GM19324 (cell line): ENCODE measurements around the gene CACNA2D3.
"Not testable (repeated sequence)": the region's sequence is repeated elsewhere in the genome, so short reads cannot be mapped to it uniquely, and the experiment has no call there.

Experiments used
- ATAC-seq: cut with Tn5 transposase; IDR thresholded peaks from one replicate; pipeline ENCODE4 v1.9.1; 2021; ENCODE audit warnings: mild to moderate bottlenecking, moderate library complexity; ENCODE audit not compliant: unreplicated experiment, low FRiP score

CACNA2D3 gene

GRCh38 chr3:54965746-54966145 lies 843.4 kb downstream of the CACNA2D3 start:
- no peak for ATAC-seq

DNA sequence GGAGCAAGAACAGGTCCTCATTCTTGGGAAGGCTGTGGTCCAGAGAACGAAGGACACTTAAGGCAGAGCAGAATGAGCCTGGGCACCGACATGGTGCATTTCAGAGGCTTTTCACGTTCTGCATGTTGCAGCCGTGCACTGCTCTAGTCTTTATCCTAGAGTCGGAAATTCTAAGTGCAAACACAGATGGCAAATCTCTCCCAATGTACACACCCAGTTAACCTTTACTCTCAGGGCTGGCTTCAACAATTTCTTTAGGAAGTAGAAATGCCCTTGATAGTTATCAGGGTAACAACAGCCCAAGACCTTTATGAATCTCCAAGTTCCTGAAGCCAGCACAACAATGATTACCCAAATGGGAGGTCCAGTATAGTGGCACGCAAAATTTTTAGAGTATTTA lies 844.6 kb downstream of the CACNA2D3 start:
- ATAC-seq, result no peak

DNA sequence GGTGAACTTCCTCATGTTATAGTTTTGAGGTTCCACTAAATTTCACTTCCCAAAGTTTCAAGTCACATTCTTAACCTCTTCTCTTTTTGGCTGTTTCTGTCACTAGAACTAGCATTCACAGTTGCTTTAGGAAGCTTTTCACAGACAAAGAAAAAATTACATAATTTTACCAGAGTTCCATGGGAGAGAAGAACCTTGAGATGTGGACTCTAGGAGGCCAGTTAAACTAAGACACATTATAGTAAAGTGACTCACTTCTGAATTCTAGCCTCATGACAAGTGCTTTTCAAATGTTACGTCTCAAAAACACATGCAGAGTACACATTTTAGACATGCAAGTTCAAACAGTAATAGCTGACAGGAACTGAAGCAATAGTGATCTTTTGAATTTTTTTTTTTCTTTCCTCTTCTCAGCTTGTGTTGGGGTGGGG lies 845.4 kb downstream of the CACNA2D3 start:
- no peak for ATAC-seq

- ATAC-seq, result no peak
These were observed 846.3 kb downstream of the CACNA2D3 start for GRCh38 chr3:54968546-54969172.

GRCh38 chr3:54969652-54970051 lies 847.3 kb downstream of the CACNA2D3 start:
- no peak for ATAC-seq

- ATAC-seq, result no peak
These were observed 848.5 kb downstream of the CACNA2D3 start for GRCh38 chr3:54970895-54971294.

- no peak for ATAC-seq
These were observed 855.1 kb downstream of the CACNA2D3 start for GRCh38 chr3:54977439-54977838.

DNA sequence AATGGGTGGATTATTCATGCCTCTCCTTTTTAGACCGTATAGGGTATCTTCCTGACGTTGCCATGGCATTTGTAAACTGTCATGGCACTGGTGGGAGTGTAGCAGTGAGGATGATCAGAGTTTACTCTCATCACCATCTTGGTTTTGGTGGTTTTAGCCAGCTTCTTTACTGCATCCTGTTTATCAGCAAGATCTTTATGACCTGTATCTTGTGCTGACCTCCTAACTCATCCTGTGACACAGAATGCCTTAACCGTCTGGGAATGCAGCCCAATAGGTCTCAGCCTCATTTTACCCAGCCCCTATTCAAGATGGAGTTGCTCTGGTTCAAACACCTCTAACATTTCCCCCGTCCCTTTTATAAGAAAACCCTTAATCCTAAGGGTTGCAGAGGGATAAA lies 855.6 kb downstream of the CACNA2D3 start:
- not testable (repeated sequence) for ATAC-seq

GRCh38 chr3:54982807-54983206 lies 860.5 kb downstream of the CACNA2D3 start:
- ATAC-seq, result no peak

- ATAC-seq, result no peak
These were observed 861.1 kb downstream of the CACNA2D3 start for GRCh38 chr3:54983266-54984099.

DNA sequence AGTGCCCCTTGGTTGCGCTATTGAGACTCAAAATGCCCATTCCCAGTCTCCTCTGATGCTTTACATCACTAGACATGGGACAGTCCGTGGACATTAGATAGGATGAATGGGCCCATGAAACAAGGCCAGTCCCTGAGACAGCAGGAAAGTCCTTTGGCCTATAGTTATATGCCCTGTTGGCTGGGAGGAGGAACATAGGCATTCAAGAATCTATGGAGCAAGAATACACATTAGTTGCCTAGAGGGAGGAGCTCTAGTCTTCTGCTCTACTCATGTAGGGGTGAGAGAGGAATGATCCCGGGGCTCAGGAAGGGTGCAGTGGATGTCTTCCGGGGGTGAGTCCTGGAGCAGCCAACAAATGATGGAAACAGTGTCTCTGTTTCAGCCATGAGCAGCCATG lies 863.5 kb downstream of the CACNA2D3 start:
- ATAC-seq, result no peak

- no peak for ATAC-seq
These were observed 863.9 kb downstream of the CACNA2D3 start for GRCh38 chr3:54986294-54986693.

DNA sequence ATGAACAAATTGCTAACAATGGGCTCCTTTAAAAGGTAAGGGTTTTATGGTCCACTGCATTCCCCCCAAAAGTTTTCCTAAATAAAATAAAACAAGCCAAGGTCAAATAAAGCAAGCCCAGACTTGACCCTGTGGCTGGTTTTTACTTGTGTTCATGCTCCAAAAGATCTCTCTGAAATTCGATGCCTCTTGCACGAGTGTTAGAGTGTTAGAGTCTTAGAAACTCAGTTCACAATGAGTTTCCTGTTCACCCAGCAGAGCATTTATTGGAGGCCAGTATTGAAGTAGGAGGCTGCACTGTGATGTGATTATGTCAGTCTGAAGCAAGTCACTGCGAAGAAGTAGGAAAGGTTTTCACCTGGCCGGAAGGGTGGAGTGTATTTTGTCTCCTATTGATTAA lies 865.4 kb downstream of the CACNA2D3 start:
- no peak for ATAC-seq

DNA sequence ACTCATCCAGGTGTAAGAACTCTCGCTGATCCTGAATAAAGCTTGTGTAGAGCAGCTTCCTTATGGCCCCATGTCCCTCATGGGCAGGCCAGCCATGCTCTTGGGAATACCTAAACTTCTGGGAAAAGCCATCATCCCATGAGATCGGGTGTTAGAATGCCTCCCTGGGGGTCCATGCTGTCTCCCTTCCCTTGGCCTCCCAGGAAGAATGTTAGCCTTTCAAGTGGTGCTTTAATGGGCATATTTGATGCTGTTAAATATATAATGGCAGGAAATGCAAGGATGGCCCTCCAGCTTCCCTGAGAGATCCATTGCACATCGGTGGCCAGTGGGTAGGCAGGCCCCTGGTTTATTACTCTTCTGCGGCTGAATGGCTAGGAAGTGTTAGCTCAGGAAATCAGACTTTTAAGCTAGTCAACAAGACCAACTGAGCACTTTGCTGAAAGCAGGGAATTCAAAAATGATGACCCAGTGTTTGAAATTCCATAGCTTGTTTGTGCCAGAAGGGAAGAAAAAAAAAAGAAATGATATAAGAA lies 866.0 kb downstream of the CACNA2D3 start:
- ATAC-seq, result no peak

DNA sequence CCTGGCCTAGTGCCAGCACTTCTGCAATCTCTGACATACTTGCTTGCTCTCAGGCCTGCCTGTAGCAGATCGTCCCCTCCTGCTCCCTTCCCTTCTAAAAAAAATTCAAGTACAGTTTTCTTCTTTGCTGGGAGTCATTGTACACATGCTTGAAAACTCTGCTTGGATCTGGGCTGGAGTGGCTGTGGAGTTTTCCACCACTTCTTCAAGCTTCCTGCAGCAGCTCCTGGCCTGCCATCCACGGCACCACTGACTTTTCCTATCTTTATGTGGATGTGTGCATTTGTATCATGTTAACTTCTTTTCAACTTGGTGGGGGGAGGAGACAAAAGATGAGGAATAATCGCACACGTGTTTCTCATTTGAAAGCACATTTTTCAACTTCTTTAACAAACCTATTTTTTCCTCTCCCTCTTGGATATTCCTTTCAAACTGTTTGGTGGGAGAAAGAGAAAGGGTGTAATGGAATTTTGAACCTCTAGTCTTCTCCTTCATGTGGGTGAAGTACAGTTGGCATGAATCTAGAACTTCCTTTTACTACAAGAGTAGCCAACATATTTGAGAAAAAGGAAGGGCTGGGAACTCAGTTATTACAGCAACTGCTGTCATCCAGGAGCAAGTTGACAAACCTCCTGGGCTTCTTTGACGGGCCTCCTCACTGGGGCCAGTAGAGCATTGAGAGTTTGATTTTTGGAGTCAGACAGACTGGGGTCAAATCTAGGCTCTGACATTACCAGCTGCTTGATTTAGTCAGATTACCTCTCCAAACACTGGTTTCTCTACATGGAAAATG lies 866.7 kb downstream of the CACNA2D3 start:
- ATAC-seq, result no peak

GRCh38 chr3:54994111-54994513 lies 871.8 kb downstream of the CACNA2D3 start:
- no peak for ATAC-seq

DNA sequence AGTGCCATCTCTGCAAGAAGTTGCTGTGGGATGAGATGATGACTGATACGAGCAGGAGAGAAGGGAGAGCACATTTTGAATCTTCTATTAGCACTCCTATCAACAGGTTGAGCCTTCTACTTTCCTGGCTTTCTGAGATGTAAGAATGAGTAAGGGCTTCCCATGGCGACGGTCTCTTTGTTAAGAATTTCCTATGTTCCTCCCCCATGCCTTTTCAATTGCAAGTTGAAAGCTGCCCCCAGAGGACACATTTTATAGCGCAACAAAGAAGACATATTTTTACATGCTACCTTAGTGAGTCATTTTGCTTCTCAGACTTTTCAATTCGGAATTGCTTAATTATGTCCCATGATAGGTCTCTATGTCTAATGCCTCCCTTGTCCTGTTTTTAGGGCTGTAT lies 876.8 kb downstream of the CACNA2D3 start:
- ATAC-seq, result no peak

GRCh38 chr3:54999811-55000210 lies 877.5 kb downstream of the CACNA2D3 start:
- no peak for ATAC-seq

GRCh38 chr3:55000546-55000945 lies 878.2 kb downstream of the CACNA2D3 start:
- no peak for ATAC-seq

GRCh38 chr3:55000953-55001352 lies 878.6 kb downstream of the CACNA2D3 start:
- no peak for ATAC-seq

DNA sequence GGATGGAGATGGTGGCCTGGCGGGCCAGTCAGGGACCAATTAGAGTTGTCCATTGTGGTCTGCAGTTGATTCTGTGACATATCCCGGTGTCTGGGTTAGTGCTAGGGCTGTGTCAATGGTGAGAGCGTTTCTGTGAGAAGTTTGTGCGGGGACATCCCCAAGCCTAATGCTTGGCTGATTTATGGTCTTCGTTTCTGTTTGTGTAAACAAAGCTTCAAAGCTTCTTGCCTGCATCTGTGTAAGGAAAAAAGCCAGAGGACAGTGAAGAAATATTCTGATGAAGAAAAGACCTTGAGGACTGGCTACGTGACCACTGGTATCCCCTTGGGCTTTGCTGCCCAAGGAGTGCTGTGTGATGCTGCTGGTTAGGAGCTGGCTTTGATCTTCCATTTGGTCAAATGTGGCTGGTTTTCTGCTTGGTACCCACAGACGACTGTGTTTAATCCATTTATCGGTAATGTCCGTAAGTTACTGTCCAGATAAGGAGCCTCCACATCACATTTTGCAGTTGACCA lies 880.1 kb downstream of the CACNA2D3 start:
- ATAC-seq, result no peak
